Stimulated activated CD8-positive, alpha-beta memory T cell treated with anti-CD3 and anti-CD28 coated beads, Interleukin-15, amount 100 ng/mL, for 24 hours (primary cell): ENCODE measurements around the gene TSHZ3.

Experiments used
- DNase-seq: peaks from one replicate; pipeline ENCODE4 v3.0.0-alpha.2; 2020; ENCODE audit warnings: low read depth

TSHZ3 gene

GRCh38 chr19:31231237-31231636, 118.0 kb downstream of the TSHZ3 start:
- DNase-seq, result no peak

GRCh38 chr19:31226151-31226935, 122.9 kb downstream of the TSHZ3 start:
- DNase-seq, result no peak
